Midbrain (tissue), 1 donor: Measurements from ENCODE around the gene AMACR.

ENCODE experiments used
- DNase-seq: peaks from one replicate; lab custom pipeline; 2025; lab: John Stamatoyannopoulos, UW

AMACR gene

DNA sequence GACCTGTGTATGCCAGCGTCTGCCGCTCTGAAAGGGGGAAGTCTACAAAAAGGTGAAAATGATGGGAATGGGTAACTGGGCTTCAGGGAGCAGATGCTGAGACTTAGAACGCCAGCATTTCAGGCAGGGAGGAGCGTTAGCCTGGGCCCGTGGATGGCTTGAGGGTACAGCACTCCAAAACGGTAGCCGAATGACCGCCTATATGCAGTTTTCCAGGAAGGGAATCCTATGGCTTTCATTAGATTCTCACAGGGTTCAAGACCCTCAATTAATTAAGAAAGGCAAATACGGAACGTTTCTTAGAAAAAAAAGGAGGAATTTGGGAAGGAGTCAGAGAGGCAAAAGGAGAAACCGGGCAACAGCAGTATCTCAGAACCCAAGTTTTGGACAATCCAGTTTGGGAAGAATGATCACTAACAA lies 639 bp downstream of the AMACR start:
- peak; percentile 58 for DNase-seq

DNA sequence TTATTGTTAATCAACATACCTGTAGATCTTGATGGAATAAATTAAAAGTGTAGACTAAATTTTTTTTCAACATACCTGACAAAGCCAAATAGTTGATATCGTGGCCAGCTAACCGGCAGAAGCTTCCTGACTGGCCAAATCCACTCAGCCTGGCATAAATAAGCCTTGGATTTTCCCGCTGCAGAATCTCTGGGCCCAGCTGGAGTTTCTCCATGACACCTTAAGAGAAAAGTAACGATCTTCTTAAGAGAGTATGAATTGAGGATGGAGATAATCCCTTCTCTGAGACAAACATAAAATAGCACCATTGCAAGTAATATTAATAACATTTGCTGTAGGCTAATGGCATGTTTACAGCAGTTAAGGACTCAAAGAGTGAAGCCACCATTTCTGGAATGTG lies 2.2 kb downstream of the AMACR start:
- DNase-seq, result no peak

- no peak for DNase-seq
Measured at GRCh38 chr5:34005211-34005610, 2.6 kb downstream of the AMACR start.

DNA sequence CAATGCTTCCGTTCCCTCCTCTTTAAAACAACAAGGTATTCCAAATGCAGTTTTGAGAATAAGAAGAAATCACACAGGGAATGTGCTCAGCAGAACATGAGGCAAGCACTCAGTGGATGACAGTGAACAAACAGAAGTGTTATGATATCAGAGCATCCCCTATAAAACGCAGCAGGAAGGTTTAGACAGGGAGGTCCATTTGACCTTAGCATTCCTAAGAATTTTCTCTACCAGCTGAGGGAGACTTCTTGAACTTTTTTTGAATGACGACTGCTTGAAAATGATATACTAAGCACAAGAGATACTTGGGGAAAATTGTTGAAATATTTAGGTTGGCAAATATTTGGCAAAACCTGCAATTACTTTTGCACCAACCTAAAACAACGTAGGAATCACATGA lies 3.9 kb downstream of the AMACR start:
- DNase-seq, result no peak

- DNase-seq, result no peak
Measured at GRCh38 chr5:34002629-34003328, 5.1 kb downstream of the AMACR start.

DNA sequence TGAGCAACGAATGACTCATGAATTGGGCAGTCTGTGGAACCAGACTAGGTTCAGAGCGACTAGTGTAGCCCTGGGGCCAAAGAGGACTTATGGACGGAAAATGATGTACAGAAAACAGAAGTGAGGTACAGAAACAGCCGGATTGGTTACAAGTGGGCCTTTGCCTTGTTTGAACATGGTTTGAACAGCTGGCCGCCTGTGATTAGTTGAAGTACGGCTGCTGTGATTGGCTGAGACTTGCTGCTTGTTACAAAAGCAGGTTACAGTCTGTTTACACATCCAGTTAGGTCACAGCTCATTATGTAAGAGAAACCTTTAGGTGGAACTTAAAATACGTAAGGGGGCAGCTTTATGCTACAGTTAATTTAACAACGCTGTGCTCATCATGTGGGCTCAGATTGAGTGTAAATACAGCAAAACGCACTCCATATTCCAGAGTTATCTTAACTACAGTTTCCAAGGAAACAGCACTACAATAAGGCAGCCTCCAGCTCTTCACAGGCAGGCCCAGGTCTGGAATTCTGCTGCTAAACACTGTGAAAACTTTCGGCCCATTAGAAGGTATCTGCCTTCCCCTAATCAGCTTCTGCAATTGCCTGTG lies 6.5 kb downstream of the AMACR start:
- DNase-seq, result no peak

DNA sequence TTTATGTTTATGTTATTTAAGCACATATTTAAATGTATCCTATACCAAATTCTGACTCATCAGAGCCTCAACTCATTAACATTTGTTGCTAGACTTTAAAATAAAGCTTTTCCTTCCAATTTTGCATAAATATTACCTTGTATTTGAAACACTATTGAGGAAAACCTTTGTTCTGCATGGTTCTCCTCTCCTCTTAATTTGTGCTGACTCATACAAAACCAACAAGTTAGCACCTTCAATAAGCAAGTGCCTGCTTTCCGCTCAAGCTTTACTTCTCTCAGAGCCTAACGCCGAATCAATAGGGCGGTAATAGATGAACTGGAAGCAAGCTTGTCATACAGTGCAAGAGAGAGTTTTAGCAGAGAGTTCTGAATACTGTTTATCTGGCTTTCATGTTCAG lies 7.9 kb downstream of the AMACR start:
- no peak for DNase-seq

GRCh38 chr5:33997331-33997983 lies 10.4 kb downstream of the AMACR start:
- DNase-seq, result peak; percentile 76

DNA sequence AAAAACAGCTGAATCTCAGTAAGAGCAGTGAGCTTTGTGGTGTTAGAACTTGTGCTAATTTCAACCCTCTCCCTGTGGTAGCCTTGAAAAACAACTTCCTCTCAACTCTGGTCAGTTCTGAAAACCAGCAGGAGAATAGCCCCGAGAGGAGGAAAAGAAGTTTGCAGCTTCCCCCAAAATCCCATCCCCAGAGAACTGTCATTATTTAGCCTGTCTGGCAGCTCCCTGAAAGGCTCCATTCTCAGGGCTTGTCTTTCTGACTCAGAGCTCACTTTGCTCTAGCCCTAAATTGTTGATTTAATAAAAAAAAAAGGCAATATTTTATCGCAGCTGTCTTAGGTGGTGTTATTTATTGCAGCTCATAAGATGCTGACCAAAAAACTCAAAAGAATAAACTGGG lies 12.0 kb downstream of the AMACR start:
- no peak for DNase-seq

- DNase-seq, result no peak
Measured at GRCh38 chr5:33994845-33995244, 13.0 kb downstream of the AMACR start.

DNA sequence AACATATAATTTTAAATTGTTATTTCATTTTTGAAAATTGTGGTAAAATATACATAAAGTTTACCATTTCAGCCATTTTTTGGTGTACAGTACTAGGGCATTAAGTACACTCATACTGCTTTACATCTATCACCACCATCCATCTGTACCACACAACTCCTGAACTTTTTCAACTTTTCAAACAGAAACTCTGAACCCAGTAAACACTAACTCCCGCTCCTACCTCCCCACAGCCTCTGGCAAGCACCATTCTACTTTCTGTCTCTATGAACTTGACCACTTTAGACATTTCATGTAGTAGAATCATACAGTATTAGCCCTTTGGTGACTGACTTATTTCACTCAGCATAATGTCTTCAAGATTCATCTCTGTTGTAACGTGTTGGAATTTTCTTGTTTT lies 15.0 kb downstream of the AMACR start:
- no peak for DNase-seq

GRCh38 chr5:33985447-33985846 lies 22.4 kb downstream of the AMACR start:
- no peak for DNase-seq

- no peak for DNase-seq
Measured at GRCh38 chr5:33984671-33985124, 23.2 kb downstream of the AMACR start, which contains the start of gene SLC45A2. Gene SLC45A2, minus strand, starts transcription at chr5:33984693. Its CDS starts 110 bp downstream, at chr5:33984583.

- DNase-seq, result no peak
Measured at GRCh38 chr5:33984178-33984577, 23.7 kb downstream of the AMACR start.

DNA sequence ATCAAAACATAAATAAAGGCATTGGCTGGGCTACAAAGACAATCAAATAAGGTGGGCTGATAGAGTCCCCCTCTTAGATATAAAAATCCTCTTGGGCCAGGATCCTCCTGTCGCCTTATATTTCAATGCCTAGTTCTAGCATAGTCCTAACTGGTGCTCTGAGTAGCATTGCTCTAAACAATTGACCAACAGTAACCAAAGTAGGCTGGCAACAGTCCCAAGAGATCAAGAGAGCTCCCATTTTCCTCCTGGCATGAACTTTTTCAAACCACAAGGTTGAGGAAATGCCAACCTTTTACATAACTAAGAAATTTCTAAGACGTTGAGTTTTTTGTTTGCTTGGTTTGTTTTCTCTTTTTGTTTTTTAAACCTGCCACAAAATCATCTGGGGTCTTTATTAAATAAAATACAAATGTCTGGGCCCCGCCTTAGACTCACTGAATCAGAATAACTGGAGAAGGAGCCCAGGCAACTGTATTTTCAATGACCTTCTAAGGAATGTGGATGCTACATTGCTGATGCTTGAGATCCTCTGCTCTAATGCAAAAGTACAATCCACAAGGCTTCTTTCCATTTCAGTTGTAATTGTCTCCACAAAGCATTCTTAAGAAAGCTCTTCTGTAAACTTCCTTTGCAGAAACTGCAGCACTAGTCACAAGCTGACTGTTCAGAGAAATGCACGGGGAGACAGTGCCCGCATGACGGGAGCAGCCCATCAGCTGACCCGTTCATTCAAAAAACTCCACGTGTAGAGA lies 26.3 kb downstream of the AMACR start:
- DNase-seq, result no peak

DNA sequence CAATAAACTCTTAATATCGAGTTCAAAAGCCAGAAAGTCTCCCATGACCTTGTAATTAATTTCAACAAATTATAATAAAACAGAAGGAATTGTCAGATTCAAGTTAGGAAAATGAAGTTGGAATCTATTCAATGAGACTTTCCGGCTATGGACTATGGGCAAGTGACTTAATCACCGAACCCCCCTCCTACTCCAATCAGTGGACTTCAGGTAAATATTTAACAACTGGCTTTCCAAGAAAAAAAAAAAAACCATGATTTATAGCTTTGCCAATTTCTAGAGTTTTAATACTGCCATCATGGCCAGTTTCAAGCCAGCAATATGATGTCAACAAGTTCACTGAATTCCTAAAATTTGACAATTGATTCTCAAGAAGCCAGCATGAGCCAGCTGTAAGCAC lies 27.8 kb downstream of the AMACR start:
- DNase-seq, result no peak

DNA sequence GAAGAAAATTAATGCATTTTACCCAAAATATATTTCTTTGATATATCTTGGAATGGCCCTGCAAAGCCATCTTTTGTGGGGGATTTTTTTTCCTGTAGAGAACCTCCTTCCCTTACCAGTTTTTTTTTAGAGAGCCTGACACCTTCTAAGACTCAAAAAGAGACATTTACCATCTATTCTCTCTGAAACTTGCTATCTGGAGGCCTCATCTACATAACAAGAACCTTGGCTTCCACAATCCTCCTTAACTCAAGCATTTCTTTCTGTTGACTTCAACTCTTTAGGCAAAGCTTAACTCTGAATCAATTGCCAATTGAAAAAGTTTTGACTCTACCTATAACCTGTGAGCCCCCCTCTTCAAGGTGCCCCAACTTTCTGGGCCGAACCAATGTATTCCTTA lies 29.5 kb downstream of the AMACR start:
- no peak for DNase-seq

- DNase-seq, result no peak
Measured at GRCh38 chr5:33976307-33976706, 31.5 kb downstream of the AMACR start.

DNA sequence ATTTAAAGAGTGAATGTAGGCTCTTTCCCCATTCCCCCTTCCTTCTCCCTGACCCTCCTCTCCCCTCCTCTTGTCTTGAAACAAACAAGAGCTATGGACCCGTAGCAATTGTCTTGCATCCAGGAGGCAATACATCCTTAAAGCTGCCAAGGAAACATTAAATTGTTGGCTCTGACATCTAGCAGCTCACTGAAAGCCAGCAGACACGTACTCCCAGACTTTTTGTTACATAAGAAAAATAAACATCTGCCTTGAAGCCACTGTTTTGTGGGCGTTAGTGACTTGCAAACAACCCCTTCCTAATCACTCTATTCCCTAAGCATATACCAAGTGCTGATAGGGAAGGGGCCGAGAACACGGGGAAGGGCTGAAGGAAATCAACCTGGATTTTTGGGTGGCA lies 32.0 kb downstream of the AMACR start:
- DNase-seq, result no peak

GRCh38 chr5:33973271-33973670 lies 34.6 kb downstream of the AMACR start:
- DNase-seq, result no peak

DNA sequence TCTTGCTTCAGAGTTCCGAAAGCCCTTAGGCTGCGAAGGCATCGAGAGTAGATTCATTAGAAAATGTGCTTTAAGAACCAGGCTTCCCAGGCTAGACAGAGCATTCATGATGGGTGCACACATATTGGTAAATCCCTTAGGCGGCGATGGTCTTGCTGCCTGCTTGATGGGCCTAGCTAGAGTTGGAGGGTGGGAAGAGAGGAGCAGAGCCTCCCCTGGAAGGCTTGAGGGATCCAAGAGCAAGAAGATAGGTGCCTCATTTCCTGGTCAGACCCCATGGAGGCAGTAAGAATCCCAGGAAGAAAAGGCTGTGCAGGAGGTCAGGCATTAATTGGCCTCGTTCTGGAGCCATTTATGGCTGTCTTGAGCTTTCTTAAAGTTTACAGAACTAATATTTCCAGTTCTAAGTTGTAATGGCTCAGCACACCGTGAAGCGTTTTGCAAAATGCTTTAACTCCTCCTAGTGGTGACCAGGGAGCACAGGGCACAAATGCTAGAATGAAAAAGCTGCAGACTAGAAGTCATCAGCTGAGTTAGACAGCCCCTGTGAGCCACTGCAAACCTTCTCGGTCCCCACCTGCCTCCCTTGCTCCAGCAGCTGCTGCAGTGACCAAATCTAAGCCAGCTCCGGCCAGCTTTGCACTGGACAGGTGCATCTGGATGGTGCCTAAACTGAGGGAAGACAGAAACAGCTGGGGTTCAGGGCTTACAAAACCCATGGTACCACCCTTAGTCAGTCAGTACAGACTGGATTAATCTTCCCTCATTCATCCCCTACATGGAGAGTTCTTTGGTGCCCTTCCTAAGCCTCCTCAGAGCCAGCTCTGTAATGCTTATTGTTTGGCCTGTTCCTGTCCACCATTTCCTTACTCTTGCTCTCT lies 38.0 kb downstream of the AMACR start:
- DNase-seq, result peak; percentile 5
